NCI-H2196 treated with DMSO at 0.1 percent for 48 hours (cell line): ENCODE measurements around the gene FOSL1.

Experiments
- DNase-seq: peaks from one replicate; lab custom pipeline; 2025; ENCODE audit not compliant: unreplicated experiment; lab: John Stamatoyannopoulos, UW

FOSL1 gene

DNA sequence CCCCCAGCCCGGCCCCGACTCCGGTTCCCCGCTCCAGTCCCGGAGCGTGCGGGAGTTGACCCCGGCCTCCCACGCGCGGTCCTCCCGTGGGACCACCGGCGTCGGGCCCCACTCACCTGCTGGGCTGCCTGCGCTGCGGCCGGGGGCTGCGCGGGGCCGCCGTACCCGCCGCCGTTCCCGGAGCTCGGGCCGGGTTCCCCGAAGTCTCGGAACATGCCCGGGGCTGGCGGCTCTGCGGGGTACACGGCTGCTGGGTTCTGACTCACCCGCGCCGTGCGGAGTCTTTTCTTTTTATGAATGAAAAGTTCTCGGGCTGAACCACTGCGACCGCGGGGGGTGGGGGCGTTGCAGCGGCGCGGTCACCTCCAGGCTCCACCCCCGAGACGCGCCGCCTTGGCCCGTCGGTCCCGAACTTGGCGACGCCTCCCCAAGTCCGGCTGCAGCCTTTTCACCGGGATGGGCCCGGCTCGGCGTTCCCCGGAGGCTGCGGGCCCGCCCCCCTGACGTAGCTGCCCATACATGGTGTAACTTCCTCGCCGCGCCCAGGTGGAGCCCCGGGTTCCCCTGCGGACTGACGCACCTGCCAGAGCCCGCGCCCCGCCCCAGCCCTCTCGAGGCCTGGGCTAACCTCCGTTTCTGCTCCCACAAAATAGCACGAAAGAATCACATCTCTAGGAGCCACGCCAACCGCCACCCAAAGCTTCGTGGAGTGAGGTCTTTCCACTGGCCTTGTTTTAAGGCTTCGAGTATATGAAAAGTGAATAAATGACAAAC lies at the start of gene FOSL1:
Gene FOSL1 (minus strand): TSS at position 264 of the 774 bp plus-strand sequence. CDS start 49 bp downstream, at position 215.
- DNase-seq = peak; percentile 80

DNA sequence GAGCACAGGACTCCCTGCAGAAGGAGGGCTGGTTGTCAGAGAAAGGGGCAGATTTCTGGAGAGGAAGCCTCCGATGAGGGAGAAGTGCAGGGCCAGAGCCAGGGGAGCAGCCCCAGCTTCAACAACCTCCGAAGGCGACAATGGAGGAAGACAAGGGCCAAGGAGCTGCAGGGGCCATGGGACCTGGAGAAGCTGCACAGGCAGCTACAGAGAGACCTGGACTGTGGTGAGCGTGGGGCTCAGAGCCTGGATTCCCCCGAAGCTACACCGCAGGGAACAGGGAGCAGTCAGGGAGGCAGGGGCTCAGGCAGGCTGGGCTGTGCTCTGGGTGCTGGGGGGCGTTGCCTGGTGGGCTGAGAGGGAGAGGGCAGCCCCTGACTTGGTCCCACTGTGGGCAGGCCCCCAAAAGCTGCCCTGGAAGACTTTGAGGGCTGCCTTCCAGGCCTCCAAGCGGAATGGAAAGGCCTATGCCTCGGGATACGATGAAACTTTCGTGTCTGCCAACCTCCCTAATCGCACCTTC lies 47.5 kb upstream of the FOSL1 start:
- no peak for DNase-seq

DNA sequence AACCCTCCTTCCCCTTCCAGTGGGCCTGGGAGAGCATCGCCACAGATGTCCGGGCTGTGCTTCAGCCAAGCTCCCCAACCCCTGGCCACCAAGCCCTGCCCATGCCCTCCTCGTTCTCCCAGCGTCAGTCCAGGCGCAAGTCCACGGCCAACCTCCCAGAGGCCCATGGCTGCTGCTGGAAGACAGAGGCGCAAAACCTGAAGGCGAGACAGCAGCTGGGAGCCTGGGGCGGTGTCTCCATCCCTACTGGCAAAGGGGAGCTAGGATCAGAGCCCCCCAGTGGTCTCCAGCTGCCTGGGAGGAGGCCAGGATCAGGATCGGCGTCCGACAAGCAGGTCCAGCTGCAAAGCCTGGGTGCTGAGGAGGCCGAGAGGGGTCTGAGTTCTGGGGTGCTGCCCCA lies 46.9 kb upstream of the FOSL1 start:
- no peak for DNase-seq

DNA sequence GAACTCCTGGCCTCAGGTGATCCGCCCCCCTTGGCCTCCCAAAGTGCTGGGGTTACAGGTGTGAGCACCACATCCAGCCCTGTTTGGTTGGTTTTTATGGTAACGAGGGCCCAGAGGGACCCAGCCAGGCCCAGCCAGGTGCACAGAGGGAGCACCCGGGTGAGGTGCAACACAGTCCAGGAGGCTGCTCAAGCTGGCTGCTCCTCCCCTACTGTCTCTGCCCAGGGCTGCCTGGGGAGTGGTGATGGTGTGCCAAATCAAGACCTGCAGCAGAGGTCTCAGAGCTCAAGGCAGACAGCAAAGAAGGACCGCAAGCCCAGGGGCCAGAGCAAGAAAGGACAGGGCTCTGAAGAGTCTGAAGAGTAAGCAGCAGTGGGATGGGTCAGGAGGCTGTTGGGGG lies 46.5 kb upstream of the FOSL1 start:
- DNase-seq = no peak

DNA sequence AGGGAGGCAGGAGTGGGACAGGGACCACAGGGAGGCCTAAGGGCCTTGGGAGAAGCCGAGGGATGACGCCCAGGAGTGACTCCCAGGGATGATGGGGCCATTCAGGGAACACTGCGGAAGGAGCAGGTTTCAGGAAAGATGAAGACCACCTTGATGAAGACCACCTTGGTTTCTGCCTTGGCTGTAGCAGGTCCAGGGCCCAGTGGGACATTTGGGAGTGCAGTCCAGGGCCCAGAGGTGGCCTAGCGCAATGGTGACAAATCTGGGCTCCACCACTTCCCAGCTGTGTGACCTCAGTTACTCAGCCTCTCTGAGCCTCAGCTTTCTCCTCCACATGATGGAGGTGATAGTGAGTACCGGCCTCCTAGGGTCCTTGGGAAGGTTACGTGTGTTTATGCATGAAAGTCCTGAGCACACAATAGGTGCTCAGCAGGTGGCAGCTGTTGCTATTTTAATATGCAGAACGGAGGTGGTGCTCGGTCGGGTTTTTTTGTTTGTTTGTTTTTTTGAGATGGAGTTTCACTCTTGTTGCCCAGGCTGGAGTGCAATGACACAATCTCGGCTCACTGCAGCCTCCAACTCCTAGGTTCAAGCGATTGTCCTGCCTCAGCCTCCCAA lies 45.9 kb upstream of the FOSL1 start:
- no peak for DNase-seq

DNA sequence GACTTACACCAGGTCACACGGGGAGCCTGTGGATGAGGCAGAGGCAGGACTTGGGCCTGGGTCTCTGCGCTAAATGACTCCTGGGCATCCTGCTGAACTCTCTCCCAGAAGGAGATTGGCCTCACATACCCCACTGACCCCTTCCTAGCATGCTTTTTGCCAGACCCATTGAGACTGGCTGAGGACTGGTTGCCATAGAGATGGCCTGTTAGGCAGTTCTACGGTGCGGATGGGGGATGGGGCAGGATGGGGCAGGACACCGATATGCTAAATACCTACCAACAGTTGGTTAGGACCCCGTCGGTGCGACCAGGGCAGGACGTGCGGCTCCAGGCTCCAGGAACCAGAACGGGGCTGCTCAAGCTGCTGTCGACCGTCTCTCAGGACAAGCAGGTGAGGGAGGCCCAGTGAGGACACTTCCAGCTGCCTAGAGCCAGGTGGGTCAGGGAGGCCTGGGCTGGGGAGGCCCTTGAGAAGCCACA lies 45.3 kb upstream of the FOSL1 start, which contains the start of gene TSGA10IP:
Gene TSGA10IP (plus strand): TSS at position 51 of the 482 bp plus-strand sequence. CDS start 196 bp downstream, at position 247.
- no peak for DNase-seq

DNA sequence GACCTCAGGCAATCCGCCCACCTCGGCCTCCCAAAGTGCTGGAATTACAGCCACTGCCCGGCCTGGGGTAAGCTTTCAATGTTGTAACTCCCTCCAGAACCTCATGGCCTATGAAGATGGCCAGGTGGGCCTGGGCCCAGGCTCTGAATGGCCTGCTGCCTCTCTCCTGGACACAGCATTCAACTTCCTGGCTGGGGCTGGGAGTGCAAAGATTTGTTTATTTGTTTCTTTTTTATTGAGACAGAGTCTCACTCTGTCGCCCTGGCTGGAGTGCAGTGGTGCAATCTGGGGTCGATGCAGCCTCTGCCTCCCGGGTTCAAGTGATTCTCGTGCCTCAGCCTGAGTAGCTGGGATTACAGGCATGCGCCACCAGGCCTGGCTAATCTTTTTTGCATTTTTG lies 44.6 kb upstream of the FOSL1 start:
- no peak for DNase-seq

DNA sequence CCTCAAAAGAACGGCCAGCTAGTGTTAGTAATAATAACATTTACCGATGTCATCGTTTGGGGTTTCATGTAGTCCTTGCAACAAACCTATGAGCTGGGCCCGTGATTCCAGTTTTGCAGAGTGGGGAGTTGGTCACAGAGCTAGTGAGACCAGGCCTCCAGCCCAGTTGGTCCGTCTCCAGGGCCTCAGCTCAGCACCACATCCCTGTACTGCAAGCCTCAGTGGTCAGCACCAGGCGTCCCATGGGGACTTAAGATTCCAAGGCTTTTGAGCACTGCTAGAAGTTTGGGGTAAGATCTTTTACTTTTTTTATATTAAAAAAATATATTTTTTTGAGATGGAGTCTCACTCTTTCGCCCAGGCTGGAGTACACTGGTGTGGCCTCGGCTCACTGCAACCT lies 44.0 kb upstream of the FOSL1 start:
- DNase-seq = no peak

DNA sequence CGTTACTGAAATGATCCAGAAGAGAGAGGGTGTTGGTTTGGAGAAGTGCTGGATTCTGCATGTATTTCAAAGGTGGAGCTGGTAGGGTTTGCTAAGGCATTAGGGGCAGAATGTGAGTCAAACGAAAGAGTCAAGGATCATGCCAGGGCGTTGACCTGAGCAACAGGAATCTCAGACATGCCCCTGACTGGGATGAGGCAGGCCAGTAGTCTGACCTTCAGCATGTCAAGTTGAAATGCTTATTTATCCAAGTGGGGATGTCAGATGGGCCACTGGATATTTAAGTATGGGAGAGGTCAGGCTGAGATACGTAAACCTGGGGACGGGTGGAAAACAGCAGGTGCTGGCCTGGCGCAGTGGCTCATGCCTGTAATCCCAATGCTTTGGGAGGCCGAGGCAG lies 42.3 kb upstream of the FOSL1 start:
- no peak for DNase-seq

DNA sequence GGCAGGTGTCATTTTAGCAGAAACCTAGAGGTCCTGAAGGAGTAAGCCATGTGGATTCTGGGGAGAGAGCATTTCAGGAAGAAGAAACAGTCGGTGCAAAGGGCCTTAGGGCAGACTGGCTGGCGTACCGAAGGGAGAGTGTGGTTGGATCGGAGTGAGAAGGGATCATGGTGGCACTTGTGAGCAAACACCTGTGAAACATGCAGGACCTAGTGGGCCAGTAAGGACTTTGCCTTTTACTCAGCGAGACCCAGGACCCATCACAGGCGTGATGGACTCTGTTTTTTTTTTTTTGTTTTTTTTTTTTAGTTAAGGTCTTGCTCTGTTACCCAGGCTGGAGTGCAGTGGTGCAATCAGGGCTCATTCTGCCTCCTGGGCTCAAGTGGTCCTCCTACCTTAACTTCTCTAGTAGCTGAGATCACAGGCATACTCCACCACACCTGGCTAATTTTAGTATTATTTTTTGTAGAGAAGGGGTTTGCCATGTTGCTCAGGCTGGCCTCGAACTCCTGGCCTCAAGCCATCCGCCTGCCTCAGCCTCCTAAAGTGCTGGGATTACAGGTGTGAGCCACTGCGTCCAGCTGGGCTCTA lies 41.6 kb upstream of the FOSL1 start:
- DNase-seq = no peak

DNA sequence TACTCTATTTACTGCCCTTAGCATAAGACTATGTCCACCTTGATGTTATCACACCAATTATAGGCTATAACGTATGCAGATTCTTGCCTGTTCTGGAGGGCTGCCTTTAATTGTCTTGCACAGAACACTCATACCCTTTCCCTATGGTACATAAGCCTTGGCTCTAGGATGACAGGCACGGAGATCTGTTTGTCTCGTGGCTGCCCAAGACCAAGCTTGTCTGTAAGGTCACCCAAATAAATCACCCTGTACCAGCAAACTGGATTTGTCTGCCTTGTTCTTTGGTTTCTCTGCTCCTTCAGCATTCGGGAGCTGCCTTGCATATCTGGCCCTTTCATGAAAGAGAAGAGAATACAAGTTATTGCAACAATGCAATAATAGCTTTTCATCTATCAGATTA lies 37.6 kb upstream of the FOSL1 start:
- no peak for DNase-seq

DNA sequence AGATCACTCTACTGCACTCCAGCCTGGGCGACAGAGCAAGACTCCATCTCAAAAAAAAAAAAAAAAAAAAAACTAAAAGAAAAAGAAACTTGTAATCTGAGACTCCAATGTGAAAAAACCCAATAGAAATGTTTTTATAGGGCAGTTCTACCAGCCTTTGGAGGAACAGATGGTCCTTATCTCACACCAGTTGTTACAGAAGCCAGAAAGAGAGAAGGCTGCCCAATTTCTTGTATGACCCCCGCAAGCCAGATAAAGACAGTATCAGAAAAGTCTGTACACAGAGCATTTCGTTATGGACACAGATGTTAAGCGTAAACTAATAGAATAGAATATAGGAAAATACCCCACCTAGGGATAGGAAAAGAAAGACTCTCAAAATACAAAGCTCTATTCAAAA lies 33.8 kb upstream of the FOSL1 start:
- DNase-seq = no peak

DNA sequence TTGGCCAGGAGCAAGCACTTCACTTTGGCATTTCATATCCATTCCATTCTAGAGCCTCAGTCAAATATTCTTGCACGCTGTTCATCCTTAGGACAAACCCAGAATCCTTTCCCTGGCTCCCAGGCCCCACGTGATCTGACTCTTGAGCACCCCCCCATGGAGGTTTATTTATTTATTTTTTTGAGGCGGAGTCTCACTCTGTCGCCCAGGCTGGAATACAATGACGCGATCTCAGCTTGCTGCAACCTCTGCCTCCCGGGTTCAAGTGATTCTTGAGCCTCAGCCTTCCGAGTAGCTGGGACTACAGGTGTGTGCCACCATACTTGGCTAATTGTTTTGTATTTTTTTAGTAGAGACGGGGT lies 32.4 kb upstream of the FOSL1 start:
- no peak for DNase-seq

DNA sequence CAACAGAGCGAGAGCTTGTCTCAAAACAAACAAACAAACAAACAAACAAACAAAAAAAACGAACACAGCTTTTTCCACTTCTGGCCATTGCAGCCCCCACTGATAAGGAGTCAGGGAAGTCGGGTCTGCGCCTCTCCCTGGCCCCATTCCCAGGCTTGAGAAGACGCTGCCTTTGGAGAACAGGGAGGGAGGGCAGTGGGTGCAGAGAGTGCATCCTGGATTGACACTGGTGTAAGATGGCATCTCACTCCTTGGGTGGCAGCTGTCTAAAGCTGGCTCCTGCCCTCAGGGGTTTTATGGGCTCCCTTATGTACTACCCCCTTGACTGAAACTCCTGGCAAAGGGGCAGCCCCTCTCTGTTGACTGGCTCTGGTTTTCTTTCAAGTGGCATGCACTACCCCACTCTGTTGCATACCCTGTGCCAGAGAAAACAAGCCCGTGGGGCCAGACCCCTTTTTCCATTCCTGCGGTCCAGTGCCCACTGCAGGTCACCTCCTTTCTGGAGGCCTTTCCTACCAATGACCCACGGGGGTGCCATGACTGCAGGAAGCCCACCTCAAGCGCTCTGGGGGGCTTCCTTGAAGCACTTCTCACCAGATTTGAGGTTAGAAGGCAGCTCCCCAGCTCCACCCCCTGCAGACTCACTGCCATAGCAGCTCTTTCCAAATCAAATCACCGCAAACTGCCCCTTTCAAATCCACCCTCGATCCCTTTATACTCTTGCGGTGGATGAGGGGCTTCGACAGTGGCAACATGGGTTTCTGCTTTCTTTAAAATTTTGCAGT lies 31.8 kb upstream of the FOSL1 start:
- no peak for DNase-seq

DNA sequence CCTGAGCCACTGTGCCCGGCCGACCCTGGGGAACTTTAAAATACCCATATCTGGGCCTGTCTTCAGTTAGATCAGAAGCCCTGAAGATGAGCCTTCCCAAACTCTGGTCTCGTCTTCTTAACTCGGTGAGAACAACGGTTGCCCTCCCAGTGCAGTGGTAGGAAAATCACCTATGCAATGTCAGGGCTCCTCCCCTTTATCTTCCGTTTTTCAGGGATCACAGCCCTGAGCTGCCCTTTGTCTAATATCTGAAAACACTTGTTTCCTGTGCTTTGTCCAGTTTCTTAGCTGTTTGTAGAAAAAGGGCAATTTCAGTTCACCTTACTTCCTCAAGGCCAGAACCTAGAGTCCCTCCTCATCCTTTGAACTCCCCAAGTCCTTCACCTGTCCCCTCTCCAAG lies 28.5 kb upstream of the FOSL1 start:
- DNase-seq = no peak

DNA sequence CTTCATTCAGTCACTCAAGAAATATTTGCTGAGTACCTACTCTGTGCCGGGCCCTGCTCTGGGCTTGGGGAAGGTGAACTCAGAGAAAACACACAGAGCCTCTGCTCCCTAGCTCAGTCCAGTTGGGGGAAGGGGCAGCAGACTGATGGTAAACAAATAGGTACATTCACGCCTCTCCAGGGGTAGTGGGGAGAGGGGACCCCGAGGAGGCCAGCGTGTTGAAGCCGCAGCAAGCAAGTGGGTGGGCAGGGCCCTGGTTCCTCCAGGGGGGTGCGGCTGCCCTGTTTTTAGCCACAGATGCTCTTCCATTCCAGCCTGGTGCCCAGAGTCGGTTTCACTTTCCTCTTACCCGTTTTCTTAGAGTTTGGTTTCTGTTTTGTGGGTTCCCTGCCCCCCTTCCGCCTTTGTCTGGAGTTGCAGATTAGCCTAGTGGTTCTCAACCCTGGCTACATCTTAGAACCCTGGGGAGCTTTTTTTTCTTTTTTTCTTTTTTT lies 27.8 kb upstream of the FOSL1 start:
- no peak for DNase-seq

DNA sequence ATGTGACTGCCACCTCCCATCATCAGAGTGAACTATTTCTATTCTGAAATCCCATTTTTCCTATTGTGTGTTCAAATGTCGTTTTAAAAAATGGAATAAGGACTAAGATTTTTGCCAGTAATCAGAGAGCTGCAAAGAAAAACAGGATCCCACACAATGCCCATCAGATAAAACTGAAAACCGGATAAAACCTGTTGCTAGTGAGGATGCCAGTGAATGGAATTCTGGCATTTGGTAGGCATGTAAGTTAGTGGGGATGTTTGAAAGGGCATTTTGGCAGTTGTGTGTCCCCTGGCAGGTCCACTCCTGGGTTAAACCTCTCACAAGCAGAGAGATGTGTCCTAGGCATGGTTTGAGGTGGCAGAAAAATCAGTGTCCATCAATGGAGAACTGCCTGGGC lies 25.2 kb upstream of the FOSL1 start:
- DNase-seq = no peak

DNA sequence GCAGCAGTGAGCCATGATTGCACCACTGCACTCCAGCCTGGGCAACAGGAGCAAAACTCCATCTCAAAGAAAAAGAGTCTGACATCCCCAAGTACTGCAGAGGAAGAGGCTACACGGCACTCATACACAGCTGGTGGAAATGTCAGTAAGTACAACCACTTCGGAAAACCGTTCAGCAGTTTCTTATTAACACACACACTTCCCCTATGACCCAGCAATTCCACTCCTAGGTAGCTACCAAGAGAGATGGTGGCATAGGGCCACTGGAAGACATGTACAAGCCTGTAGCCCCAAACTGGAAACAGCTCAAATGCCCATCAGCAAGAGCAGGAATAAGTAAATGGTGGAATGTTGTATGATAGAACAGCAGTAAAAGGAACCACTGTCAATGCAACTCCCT lies 22.4 kb upstream of the FOSL1 start:
- no peak for DNase-seq

DNA sequence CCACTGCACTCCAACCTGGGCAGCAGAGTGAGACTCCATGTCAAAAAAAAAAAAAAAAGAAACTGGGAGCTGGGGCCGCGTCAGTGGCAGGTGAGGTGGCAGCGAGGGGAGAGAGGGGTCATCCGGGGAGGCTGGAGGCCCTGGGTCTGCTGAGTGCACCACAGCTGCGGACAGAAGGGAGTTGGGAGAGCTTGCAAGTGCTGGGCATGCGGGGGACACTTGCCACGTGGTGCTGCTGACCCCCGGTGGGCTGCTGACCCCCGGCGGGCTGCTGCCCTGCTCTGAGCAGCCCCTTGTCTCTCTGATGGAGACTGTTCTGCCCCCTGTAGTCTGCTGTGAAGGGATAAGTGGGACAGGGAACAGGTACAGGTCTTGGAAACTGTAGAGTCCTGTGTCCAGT lies 21.7 kb upstream of the FOSL1 start:
- DNase-seq = no peak

DNA sequence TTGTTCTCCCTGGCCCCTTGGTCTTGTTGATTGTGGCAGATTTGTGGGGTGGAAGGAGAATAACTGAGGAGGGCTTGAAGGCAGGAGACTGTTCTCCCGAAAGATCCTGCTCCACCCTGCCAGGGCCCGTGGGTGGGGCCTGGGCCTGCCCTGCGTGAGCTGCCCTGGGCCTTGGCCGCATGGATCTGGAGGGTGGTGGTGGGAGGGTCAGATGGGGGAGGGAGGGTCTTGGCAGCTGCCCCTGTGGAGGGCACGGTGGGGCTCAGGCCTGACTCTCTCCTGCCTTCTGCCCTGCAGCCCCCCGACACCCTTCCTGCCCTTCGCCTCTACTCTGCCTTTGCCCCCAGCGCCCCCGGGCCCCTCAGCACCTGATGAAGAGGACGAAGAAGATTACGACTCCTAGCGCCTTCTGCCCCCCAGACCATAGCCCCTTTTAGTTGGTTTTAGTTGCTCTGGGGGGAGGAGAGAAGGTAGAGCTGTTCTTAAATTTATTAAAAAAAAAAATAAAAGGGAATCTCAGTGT lies 20.9 kb upstream of the FOSL1 start:
- DNase-seq = no peak

DNA sequence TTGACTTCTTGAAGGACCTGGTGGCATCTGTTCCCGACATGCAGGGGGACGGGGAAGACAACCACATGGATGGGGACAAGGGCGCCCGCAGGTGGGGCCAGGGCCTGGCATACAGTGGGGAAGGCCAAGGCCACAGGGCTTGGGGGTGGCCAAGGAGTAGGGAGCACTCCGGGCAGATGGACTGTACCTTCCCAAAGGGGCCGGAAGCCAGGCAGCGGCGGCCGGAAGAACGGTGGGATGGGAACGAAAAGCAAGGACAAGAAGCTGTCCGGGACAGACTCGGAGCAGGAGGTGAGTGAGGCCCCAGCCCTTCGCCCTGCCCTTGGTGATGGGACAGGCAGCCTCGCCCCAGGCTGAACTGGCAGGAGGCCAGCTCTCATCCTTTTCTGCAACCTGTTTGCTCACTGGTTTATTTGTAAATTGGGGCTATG lies 20.2 kb upstream of the FOSL1 start:
- DNase-seq = no peak
